OCI-LY3 (cell line): ENCODE results near the gene DAZAP1.

Experiments
- EZH2phosphoT487 ChIP-seq: fragments of 200-600 bp; shearing (Covaris generic); IDR thresholded peaks from 2 replicates; pipeline ENCODE4 v1.6.1; 2018; ENCODE audit warnings: antibody characterized with exemption, mixed run types, low read depth
- TF ChIP-seq, protein P1 (sequence below): fragments of 200-600, 300-600 bp; sonication (generic); IDR thresholded peaks from 2 replicates; pipeline ENCODE4 v1.5.1; 2014; ENCODE audit warnings: antibody characterized with exemption, low read length, low read depth

DNA sequence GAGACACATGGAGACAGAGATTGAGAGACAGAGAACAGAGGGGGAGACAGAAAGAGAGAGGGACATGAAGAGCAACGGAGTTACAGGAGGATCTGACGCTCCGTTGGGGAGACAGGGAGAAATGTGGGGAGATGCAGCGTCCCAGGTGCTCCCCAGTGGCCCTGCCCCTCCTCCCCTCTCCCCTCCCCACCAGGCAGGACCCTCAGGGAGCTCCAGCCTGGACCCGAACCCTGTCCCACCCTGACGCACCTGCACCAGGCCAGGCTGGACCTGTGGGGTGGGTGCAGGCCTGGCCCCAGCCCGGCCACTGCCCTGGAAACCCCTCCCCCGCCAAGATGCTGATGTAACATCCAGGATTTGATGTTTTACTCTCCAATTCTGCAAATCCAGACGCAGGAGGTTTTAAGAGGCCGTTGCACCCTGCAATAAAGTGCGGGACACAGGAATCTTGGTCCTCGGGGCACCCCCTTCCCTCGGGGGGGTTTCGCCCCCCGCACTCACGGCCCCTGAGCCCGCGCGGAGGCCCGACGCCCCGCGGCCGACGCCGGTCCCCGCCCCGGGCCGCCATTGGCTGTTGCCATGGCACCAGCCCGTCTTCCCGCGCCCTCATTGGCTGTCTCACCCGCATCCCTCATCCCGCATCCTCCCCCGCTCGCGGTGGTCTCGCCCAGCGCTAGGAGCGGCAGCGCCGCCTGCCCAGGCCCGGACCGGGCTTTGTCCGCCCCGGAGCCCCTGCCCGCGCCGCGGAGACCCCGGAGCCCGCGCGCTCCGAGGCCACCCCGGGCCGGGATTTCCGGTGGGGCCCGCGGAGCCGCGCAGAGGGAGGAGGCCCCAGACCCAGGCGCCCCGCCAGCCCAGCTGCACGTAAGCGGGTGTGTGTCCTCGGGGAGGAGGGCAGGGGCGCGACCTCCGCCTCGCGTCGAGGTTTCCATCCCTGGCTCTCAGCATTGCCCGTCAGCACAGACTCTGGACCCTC lies 42.4 kb downstream of the DAZAP1 start, which contains the start of gene APC2:
- TF ChIP-seq, protein P1, sequence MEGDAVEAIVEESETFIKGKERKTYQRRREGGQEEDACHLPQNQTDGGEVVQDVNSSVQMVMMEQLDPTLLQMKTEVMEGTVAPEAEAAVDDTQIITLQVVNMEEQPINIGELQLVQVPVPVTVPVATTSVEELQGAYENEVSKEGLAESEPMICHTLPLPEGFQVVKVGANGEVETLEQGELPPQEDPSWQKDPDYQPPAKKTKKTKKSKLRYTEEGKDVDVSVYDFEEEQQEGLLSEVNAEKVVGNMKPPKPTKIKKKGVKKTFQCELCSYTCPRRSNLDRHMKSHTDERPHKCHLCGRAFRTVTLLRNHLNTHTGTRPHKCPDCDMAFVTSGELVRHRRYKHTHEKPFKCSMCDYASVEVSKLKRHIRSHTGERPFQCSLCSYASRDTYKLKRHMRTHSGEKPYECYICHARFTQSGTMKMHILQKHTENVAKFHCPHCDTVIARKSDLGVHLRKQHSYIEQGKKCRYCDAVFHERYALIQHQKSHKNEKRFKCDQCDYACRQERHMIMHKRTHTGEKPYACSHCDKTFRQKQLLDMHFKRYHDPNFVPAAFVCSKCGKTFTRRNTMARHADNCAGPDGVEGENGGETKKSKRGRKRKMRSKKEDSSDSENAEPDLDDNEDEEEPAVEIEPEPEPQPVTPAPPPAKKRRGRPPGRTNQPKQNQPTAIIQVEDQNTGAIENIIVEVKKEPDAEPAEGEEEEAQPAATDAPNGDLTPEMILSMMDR = no peak
- no peak for TF ChIP-seq EZH2phosphoT487
